Activated T-cell treated with anti-CD3 and anti-CD28 coated beads for 4 hours (primary cell): ENCODE measurements around the gene FAM76B.

Experiments
- DNase-seq: peaks from one replicate; pipeline ENCODE4 v3.0.0-alpha.2; 2020

Gene FAM76B

DNA sequence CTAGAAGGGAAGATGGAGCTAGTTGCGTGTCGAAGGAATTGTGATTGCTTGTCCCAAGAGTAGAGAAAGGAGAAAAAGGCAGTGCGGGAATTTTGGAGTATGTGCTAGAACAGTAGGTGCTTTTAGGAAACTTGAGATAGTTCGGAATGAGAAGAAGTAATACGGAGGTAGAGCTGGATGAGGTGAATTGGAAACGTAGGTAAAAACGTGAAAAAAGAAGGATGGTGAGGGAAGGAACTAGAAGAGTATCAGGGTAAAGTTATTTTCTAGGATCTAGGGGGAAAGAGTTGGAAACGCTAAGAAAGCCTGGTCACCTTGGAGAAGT, 2.1 kb upstream of the FAM76B start:
- no peak for DNase-seq

DNA sequence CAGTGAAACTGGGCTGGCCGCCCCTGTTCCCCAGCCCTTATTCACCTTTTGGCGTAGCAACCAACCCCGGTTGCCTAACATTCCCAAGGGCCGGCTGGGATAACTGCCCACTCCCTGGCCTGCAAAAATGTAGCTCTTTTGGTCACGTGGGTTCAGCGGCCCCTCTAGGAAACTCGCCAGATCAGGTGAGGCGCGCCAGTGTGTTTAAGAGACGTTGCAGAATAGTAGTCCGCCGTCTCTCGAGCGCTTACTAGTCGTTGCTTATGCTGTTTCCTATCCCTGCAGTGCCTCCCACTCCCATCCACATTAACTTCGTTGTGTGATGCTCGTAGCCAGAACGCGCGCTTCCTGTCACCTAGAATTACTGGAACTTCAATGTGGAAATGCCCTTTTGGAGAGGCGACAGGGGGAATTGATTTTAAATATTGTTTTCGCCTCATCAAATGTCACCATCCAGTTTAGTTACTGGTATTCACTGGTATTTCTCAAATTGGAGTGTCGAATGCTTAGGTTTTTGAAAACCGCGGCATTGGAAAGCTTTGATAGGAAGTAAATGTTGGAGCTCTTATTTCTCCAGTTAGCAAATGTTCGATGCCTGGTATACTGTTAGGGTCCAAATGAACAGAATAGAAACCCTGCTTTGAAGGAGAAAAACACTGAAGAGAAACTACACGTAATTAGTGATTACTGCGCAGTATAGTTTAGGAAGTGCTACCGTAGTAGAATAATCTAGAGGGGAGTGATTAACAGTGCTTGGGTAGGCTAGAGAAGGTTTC, 1.5 kb upstream of the FAM76B start:
- peak; percentile 22 for DNase-seq

GRCh38 chr11:95790123-95790932, 746 bp upstream of the FAM76B start, which contains the start of gene CEP57:
CEP57 (plus strand) TSS chr11:95790498; CDS start chr11:95790699, 201 bp downstream.
- DNase-seq = peak; percentile 97

GRCh38 chr11:95788921-95789505, 569 bp downstream of the FAM76B start:
- DNase-seq = peak; percentile 6

DNA sequence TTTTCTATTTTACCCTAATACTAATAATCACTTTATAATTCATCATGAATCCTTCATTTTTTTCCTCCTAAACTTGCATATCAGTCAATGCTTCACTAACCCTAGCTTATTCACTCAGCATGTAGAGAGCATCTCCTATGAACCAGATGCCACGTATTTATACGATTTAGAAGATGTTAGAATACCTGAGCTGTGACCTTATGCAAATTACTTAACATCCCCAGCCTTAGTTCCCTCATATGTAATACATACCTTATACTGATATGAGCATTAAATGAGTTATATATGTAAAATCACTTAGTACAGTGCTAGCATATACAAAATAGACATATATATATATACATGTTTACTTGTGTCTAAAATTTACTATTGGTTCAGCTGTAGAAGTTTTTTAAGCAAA, 9.0 kb downstream of the FAM76B start:
- DNase-seq = no peak

GRCh38 chr11:95778699-95779098, 10.9 kb downstream of the FAM76B start:
- no peak for DNase-seq

- DNase-seq = no peak
Measured at GRCh38 chr11:95776859-95777258, 12.7 kb downstream of the FAM76B start.

DNA sequence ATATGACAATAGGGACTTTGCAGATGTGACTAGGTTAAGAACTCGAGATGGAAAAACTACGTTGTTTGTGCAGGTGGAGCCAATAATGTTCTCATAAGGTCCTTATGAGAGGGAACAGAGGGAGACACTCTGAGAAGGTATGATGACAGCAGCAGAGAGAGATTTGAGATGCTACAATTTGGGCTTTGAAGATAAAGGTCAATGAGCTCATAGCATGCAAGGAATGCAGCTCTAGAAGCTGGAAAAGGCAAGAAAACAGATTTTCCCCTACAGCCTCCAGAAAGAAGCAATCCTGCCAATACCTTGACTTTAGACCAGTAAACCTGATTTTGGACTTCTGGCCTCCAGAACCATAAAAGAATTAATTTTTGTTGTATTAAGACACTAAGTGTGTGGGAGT, 21.1 kb downstream of the FAM76B start:
- DNase-seq = no peak

- DNase-seq = no peak
Measured at GRCh38 chr11:95767498-95767897, 22.1 kb downstream of the FAM76B start.

GRCh38 chr11:95766701-95767100, 22.9 kb downstream of the FAM76B start:
- no peak for DNase-seq

- DNase-seq = no peak
Measured at GRCh38 chr11:95764267-95764898, 25.2 kb downstream of the FAM76B start.

GRCh38 chr11:95762534-95762933, 27.0 kb downstream of the FAM76B start:
- no peak for DNase-seq

DNA sequence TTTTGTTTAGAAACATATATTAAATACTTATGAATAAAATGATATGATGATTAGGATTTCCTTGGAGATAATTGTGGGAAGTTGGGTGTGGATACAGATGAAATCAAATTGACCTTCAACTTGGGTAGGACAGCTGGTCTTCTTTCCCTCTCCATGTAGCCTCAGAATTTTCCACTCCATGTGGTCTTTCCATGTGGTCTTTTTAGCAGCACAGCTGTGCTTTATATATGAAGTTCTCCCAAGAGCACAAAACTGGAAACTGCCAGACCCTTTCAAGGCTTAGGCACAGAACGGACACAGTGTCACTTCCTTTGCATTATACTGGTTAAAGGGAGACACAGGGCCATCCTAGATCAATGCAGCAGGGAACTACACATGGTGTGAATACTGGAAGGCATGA, 28.6 kb downstream of the FAM76B start:
- no peak for DNase-seq

DNA sequence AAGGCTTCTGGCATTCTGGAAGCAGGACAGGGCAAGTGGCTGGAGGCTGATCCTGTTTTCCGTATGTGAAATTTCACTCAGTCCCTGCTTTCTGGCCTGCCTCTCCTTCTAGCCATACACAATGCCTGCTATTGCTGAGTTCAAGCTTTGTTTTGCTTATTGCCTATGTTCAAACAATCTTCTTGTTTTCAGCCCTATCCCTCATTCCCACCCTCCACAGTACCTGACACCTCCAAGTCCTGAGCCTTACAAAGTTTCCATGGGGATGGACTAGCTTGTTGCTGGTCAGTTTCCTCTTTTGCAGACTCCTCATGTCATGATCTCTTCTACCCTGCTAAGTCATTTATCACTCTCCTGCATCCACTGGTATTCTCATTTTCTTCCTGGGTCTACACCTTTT, 38.1 kb downstream of the FAM76B start:
- no peak for DNase-seq

DNA sequence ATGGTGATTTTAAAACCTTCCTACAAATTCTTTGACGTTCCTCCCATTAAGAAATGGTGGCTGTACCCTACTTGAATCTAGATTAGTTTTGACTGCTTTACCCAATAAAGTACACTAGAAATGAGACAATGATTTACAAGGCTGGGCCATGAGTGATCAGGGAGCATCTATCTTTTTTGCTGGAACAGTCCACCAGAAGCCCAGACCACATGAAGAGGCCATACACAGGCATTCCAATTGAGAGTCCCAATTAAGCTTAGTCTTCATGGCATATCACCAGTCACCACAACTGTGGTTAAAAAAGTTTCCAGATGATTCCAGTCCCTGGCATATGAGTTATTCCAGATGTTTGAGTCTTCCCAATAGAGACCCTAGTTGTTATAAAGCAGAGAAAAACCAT, 39.5 kb downstream of the FAM76B start:
- no peak for DNase-seq

DNA sequence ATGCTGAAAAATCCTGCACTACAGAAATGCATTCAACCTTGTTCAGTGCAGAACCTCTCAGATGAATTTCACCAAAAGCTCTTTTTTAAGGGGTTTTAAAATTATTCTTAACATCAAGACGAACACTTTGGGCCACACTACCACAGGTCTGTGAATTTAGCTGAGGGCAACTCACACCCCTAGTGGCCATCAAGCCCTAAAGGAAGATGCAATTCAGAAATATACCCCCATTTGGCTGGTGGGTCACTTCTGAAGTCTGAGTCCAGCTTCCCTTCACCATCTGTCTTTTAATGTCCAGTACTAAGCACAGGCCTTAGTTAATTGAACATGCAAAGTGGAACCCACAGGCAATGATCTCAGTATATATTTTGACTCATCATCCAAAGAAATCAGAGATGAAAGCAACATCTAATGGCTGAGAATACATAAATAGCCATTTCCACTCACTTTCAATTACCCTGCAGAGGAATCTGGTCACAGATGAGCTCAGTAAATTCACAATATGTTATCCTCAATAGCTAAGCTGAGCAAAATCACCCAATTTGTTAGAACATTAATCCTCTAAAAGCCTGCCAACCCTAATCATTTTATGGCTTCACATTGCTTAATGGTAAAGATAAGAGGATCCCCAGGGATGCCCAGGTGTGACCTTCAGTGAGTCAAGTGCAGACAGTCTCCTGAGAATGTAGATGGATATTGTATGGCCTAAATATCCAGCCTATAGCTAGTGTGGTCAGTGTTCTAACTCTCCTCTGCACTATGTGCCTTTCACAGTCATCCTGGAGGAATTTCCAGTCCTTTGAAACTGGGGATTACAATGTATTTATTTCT, 50.3 kb downstream of the FAM76B start:
- no peak for DNase-seq

DNA sequence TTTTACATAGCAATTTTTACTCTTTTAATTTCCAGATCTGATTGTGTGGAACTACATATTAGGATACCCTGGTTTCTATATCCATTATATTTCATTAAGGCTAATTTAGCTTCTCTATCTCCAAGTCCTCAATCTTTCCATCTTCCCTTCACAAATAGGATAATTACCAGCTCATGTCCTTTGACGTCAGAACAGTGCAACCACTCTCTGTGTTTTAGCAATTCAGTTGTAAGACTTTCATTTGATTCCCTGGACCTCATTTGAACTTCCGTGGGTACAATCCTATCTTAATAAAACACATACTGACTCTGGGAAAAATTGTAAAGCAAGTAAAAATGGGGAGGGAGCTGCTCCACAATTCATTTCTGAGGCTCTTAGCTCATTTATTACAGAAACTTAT, 52.8 kb downstream of the FAM76B start:
- no peak for DNase-seq

GRCh38 chr11:95736355-95736754, 53.2 kb downstream of the FAM76B start:
- DNase-seq = no peak

DNA sequence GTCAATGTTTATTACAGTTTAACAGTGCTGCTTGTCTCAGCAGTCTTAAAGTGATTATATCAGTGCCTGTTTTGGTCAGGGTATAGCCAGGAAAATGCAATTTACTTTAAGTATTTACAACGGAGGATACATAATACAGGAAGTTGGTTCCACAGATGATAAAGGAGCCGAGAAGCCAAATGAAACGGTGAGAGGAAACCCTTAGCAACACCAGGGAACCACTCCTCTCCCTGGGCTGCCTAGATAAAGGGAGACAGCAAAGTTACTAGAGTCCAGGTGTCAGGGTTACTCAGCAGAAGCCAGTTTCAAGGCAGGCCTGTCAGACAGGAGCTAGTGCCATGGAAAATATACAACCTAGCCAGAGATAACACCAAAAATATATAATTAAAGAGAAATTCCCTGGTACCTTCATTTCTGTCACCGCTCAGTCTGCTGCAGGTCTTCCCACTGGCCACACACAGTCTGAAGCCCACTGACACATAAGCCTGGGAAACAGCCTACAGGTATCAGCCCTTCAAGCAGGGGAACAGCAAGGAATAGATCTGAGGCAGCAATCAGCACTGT, 55.5 kb downstream of the FAM76B start:
- DNase-seq = no peak

DNA sequence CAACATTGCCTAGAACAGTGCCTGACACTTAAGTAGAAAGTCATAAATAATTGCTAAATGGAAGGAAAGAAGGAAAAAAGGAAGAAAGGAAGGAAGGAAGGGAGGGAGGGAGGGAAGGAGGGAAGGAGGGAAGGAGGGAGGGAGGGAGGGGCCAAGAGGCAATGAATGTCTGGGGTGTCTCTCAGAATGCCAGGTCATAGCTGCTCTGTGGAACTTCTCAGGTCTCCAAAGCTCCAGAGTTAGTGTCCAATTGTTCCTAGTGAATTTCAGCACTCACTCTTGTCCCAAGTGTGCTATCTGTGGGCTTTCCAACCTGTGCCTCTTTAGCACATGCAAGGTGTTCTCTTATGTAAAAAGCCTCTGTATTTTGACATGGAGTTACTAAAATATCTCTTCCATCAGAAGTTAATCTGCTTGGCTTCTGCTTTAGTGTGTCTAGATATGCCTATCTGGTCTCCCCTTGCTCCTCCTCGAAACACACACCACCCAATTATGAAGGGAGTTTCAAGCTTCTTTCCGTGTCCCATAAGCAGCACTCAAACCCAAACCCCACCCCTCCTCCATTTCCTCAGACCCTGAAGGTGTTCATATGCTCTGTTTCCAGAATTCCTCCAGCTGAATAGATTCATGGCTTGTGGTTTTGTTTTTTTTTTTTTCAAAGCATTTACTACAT, 56.5 kb downstream of the FAM76B start:
- no peak for DNase-seq

DNA sequence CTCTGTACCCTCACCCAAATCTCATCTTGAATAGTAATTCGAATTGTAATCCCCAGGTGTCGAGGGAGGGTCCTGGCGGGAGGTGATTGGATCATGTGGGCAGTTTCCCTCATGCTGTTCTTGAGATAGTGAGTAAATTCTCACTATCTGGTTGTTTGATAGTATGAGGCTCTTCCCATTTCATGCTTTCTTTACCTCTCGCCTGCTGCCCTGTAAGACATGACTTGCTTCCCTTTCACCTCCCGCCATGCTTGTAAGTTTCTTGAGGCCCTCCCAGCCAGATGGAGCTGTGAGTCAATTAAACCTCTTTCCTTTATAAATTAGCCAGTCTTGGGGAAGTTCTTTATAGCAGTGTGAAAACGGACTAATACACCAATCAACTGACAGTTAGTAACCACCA, 60.1 kb downstream of the FAM76B start:
- DNase-seq = no peak

- no peak for DNase-seq
Measured at GRCh38 chr11:95728790-95729189, 60.8 kb downstream of the FAM76B start.
